Measurements from ENCODE around the gene SUPT3H. TPM values are rescaled to one million over a fixed set of nuclear protein-coding genes. Genes with fewer than 3 reads are reported as not detected.
A peak's percentile ranks its signal among the peaks of the same experiment; 100 is the strongest.

The SUPT3H gene
- total RNA-seq, 6 experiments from 2014 or later: 0.95 to 2.8 (median 2.0) TPM

DNA sequence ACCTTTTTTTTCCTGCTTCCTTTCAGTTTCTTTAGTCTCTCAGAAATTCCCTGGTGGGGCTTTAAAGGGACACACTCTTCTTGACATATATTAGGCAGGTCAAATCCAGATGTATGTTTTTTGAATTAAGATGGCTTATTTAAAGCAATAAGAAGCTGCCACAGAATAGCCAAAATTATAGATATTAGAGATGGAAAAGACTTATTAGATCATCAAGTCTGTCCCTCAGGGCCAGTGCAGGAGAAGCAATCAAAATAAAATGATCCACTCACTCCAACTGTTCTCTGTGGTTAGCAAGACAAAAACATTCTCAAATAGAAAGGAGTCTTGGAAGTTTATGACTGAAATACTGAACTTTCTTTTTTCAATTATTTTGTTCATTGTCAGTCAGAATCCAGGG lies 527.4 kb downstream of the SUPT3H start:
- ATAC-seq: no peak
- intact Hi-C loops (cut with DNase I): no loop called here

GRCh38 chr6:44849806-44850205 lies 527.9 kb downstream of the SUPT3H start:
- 90% methylated on average over 1 of the region's 1 CpG for WGBS (ENCODE audit: insufficient coverage, low coverage, low lambda C conversion rate, missing lambda C conversion rate)
- no peak for TF ChIP-seq POLR2A (IDR thresholded peaks at IDR 0.05)
- TF ChIP-seq CTCF (IDR thresholded peaks at IDR 0.05): no peak
- Histone ChIP-seq H3K9me3 (no peaks in the 10 kb centered on the region), H3K27ac (no peak overlapping the region), H3K36me3 (no peaks in the 10 kb centered on the region), H3K4me3 (no peak overlapping the region), H3K27me3 (no peaks in the 10 kb centered on the region), H3K4me1 (no peaks in the 10 kb centered on the region)
- intact Hi-C loops (cut with DNase I): no loop called here
- ATAC-seq (no peak), DNase-seq (no peak)

More for the DNA sequence above, 527.4 kb downstream of the SUPT3H start:
- TF ChIP-seq CTCF (IDR thresholded peaks at IDR 0.05): no peak
- TF ChIP-seq POLR2A (IDR thresholded peaks at IDR 0.05): no peak
- no peaks in the 10 kb centered on the region for H3K27me3 ChIP-seq
- DNase-seq: no peak
- H3K4me3 ChIP-seq: no peak overlapping the region
- H3K36me3 ChIP-seq: no peaks in the 10 kb centered on the region
- H3K27ac ChIP-seq: no peak overlapping the region
- H3K4me1 ChIP-seq: no peaks in the 10 kb centered on the region
- H3K9me3 ChIP-seq: no peaks in the 10 kb centered on the region

- WGBS (ENCODE audit: insufficient coverage, low coverage, low lambda C conversion rate, missing lambda C conversion rate): 27% methylated on average over 3 of the region's 3 CpGs
- ATAC-seq: peak in 3 of 4 donors; percentile 33 to 58 (median 45)
- no peak for TF ChIP-seq POLR2A (IDR thresholded peaks at IDR 0.05)
- TF ChIP-seq CTCF (IDR thresholded peaks at IDR 0.05): no peak
These were observed 534.0 kb downstream of the SUPT3H start for GRCh38 chr6:44843734-44844133.

DNA sequence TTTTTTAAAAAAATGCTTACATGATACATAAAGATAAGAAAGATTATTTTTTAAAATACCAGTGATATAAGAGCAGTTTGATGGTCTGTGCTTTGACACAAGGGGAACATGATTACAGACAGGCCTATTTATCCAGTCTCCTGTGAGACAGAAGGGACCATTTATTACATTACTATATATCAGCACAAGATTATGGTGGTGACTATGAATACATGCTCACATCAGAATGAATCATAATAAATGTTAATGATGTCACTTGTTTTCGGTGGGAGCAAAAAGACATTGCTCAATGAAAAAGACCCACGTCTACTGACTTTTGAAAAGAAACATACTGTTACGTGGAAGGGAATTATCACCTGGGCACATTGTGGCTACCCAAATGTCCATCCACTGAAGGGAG lies 535.1 kb downstream of the SUPT3H start:
- H3K4me1 ChIP-seq: no peaks in the 10 kb centered on the region
- 80% methylated on average over 3 of the region's 3 CpGs for WGBS (ENCODE audit: insufficient coverage, low coverage, low lambda C conversion rate, missing lambda C conversion rate)

More at GRCh38 chr6:44843734-44844133, 534.0 kb downstream of the SUPT3H start:
- H3K36me3 ChIP-seq: no peaks in the 10 kb centered on the region
- intact Hi-C loops (cut with DNase I): no loop called here
- H3K4me1 ChIP-seq: no peaks in the 10 kb centered on the region
- no peak overlapping the region for H3K27ac ChIP-seq
- DNase-seq: no peak
- H3K27me3 ChIP-seq: no peaks in the 10 kb centered on the region
- H3K9me3 ChIP-seq: no peaks in the 10 kb centered on the region
- no peak overlapping the region for H3K4me3 ChIP-seq

More for the DNA sequence above, 535.1 kb downstream of the SUPT3H start:
- Histone ChIP-seq H3K4me3 (no peak overlapping the region), H3K27ac (no peak overlapping the region), H3K9me3 (no peaks in the 10 kb centered on the region), H3K36me3 (no peaks in the 10 kb centered on the region), H3K27me3 (no peaks in the 10 kb centered on the region)
- DNase-seq (no peak), ATAC-seq (no peak)
- TF ChIP-seq CTCF (IDR thresholded peaks at IDR 0.05) (no peak), POLR2A (IDR thresholded peaks at IDR 0.05) (no peak)
- intact Hi-C loops (cut with DNase I): no loop called here

Data from right lobe of liver (tissue), 6 donors.